HS-5 (cell line): ENCODE measurements around the gene TACC3.

Experiments used
- DNase-seq: peaks from one replicate; pipeline ENCODE4 v3.0.0-alpha.2; 2012; ENCODE audit warnings: low read depth

TACC3 gene

GRCh38 chr4:1703867-1704266, 17.5 kb upstream of the TACC3 start:
- no peak for DNase-seq

DNA sequence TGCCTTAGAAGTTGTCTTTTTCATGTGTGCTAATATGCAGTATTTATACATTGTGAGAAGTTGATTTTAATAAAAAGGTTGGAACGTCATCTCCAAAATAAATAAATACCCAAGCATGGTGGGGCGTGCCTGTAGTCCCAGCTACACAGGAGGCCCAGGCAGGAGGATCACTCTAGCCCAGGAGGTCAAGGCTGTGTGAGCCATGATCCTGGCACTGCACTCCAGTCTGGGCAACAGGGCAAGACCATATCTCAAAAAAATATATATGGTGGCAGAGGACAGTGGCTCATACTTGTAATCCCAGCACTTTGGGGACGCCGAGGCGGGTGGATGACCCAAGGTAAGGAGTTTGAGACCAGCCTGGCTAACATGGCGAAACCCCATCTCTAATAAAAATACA, 15.6 kb upstream of the TACC3 start:
- no peak for DNase-seq

DNA sequence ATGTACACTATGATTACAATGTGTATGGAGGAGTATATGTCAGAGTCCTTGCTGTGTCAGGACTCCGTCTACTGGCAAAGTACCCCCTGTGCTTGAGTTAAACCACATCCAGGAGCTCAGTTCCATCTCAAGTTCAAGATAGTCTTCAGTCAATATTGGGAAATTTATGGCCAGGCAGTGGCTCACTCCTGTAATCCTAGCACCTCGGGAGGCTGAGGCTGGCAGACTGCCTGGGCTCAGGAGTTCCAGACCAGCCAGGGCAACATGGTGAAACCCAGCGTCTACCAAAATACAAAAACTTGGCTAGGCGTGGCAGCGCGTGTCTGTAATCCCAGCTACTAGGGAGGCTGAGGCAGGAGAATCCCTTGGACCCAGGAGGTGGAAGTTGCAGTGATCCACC, 15.0 kb upstream of the TACC3 start:
- DNase-seq: no peak

- no peak for DNase-seq
Measured at GRCh38 chr4:1708581-1708980, 12.7 kb upstream of the TACC3 start.

GRCh38 chr4:1711055-1711570, 10.2 kb upstream of the TACC3 start:
- no peak for DNase-seq

- DNase-seq: no peak
Measured at GRCh38 chr4:1711571-1712215, 9.6 kb upstream of the TACC3 start.

DNA sequence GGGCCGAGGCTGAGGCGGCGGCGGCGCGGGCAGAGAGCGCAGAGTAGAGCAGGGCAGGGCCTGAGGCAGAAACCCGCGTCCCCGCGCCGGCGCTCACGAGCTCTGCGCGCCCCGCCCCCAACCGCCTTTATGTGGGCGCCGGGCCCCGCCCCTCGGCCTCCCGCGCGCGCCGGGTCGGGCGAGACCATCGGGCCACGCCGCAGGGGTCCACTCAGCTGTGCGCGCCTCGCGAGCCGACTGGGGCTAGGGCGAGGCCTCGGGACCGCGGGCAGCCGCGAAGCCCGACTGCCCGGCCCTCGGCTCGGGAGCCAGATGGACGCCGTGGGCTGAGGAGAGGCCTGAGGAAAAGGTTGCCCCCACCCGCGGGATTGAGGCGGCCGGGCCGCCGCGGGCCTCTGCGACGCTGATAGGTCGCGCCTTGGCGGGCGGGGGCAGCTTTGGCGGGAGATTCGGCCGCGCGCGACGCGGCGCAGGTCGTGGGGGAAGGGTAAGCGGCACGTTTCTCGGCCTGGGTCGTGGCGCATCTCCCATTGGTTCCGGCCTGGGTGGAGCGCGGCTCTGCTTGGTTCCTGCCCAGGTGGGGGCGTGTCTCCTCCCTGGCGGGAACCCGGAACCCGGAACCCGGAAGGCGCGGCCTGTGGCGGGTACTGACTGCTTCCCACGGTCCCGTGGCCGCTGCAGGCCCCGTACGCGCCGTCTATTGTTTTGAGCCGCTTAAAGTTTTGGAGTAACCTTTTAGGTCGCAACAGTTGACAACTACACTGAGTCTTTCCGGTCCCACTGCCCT, 8.9 kb upstream of the TACC3 start, which contains the start of gene SLBP:
Gene SLBP, minus strand, starts transcription at position 104 of the 787 bp plus-strand sequence. CDS start 131 bp downstream, outside the sequence.
- peak; percentile 89 for DNase-seq

- no peak for DNase-seq
Measured at GRCh38 chr4:1713003-1713851, 8.1 kb upstream of the TACC3 start.

DNA sequence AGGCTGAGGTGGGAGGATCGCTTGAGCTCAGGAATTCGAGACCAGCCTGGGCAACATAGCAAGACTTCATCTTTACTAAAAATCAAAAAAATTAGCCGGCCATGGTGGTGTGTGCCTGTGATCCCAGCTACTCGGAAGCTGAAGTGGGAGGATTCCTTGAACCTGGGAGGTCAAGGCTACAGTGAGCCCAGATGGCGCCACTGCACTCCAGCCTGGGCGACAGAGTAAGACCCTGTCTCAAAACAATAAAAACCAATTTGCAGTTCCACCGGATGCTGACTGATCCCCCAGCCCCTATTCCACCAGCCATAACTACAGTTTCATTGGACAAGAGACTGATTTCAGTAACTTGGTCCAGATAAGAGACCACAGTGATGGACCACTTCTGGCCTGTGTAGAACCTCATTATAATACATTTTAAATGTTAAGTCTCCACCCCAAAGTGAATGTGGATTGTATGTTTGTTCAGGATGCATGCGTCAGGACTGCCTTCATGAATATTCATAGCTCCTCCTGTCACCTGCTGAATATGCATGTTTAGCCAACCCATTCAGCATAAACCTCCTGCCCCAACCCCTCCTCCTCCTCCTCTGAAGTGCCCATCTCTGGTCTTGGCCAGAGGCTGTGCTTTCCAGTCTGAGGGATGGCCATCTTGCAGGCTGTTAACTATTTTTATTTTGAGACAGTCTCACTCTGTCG, 6.9 kb upstream of the TACC3 start:
- DNase-seq: no peak

DNA sequence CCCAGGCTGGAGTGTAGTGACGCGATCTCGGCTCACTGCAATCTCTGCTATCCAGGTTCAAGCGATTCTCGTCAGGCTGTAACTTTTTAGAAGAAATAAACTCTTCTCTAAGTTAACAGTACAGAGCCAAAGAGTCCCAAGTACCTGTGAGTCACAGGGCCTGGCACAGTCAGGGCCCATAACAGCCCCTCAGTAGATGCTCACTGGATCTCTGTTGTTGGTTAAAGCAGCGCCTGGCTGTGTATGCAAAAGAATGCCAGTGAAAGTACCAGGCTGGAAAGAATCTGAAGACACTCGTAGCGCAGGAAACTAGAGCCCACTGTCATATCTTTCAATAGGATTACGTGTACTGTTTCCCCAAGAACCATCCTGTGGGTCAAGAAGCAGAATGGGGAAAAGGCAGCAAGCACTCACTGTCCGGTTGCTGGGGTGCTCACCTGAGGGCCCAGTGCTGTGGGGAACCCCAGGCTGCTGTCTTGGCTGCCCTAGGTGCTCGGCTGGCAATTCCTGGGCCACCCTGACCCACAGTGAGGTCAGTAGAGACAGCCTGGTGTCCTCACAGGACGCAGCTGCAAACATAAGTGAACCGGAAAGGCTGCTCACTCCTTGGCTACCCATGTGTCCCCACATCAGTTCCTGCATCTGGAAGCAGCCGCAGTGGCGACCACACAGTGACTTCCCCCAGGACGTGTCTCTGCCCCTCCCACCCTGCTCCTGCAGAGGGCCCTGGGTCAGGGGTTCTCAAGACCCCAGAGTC, 6.1 kb upstream of the TACC3 start:
- DNase-seq: no peak

- DNase-seq: no peak
Measured at GRCh38 chr4:1716065-1716945, 5.0 kb upstream of the TACC3 start.

DNA sequence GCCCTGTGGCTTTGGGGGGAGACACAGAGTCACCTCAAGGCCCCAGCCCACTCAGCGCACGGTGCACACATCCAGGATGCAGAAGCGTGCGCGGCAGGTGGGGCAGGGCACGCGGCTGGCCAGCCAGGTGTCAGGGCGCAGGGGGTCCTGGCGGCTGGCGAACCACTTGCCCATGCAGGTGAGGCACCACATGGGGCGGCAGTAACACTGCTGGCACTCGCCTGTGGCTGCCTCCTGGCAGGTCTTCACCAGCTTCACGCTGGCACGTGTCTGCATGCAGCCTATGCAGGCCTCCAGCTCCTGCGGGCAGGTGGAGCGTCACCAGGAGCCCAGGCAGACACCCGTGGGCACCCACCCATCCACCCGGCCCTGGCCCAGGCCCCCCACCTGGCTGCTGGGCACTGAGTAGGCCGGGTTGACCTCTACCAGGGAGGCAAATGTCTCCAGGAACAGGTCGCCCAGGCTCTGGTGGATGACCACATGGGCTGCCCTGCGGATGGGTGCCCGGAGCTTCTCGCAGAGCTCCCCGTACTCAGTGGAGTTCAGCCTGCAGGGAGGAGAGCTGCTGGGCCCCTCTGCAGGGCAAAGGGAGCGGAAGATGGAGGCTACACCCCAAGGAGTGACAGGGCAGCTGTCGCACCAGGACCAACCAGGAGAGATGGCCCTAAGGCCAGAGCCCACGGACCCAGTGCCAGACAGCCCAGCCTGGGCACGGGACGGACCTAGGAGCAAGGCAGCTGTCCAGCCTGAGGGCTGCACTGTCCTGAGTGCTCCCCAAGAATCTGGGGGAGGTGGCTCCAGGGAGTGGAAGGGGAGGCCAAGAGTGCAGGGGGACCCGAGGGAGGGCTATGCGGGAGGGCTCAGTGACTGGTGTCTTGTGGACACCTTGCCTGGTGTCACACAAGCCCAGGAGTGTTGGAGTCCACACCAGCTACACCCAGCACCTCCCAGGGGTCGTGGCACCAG, 3.9 kb upstream of the TACC3 start:
- DNase-seq: no peak

- DNase-seq: no peak
Measured at GRCh38 chr4:1718095-1718850, 3.0 kb upstream of the TACC3 start.

GRCh38 chr4:1720163-1720983, 948 bp upstream of the TACC3 start:
- no peak for DNase-seq

DNA sequence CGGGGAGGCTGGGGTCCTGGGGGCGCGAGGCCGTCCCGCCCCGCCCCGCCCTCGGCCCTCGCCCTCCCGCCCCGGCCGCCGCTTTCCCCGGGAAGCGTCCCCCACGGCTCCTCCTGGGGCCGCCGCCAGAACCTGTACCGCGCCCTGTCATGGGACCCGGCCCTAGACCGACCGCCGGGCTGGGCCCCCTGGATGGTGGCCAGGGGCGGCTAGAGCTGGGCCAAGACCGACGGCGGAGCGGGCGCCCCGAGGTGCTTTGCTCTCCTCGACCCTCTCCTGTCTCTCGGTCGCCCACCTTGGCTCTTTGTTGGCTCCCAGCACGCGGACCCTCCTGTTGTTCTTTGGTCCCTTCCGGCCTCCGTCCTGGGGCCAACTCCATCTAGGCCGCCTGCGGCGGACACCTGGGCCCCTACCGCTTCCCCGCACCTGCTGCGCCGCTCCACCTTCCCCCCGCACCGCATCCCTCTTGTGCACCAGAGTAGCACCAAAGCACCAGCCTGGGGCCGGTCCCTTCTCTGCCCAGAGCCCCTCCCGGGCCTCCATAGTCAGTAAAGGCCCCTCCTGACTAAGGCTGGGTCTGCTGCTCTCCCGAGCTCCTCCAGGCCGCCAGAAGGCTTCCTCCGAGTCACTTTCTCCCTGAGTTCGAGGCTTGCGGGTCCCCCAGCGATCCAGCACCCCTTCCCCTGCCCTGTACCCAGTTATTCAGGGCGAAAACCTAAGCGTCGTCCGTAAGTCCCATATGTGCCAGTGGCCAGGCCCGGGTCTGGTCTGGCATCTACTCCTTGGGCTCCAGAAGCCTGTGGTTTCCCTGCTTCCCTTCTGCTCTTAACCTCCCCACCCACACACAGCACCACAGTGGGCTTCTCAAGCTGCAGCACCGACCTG, 587 bp downstream of the TACC3 start:
- no peak for DNase-seq

DNA sequence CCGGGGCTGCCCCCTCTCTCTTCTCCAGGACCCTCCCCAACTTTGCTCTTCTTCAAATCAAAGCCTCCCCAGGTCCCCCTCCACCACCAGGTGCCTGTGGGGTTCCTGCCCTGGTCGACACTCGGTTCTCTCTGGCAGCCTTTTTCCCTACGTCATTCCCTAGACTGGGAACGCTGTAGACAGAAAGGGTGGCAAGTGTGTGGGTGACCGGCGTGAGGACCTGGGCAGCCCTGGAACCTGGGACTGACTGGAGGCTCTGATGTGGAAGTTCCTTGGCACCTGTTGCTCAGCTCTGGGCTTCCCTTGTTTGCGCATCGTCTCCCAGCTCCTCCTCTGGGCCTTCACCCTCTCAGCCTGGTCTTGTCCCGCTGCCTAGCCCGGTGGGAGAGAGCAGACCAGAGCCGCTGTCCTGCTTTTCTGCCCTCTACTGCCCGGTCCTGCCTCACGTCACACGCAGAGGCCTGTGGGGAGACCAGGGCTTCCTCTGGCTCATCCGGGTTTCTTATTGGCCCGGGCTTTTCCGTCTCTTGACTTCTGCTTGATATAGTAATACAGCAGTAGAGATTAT, 1.3 kb downstream of the TACC3 start:
- no peak for DNase-seq
